ENCODE measurements around the gene YLPM1. TPM values are rescaled to one million over a fixed set of nuclear protein-coding genes. Genes with fewer than 3 reads are reported as not detected.

YLPM1 gene
- polyA plus RNA-seq, 3 donors = 2.9 to 19.2 (median 6.2) TPM

DNA sequence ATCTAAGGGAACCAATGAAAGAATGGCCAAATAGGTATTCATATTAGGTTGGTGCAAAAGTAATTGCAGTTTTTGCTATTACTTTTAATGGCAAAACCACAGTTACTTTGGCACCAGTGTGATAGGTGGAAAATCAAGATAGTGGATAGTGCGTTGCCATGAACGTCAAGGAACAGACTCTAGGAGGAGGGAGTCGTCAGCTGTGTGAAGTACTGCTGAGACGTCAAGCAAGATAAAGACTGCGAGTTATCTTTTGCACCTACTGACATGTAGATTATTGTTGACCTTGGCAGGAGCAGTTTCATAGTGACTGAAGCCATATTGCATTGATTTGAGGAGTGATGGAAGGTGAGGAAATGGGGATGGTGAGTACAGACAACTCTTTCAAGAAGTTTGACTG lies 8.3 kb downstream of the YLPM1 start:
- Mint-ChIP-seq H3K4me1 (peaks cover 22% of the 10 kb centered on the region), H3K27ac (peak overlapping the region in 4 of 7 donors; percentile 3 to 49 (median 20)), H3K4me3 (no peak overlapping the region), H3K27me3 (ENCODE audit: low read depth in 3 of 3) (peaks cover 0 to 1% (median 0%) of the 10 kb centered on the region in 3 donors), H3K36me3 (peaks cover 16 to 44% of the 10 kb centered on the region in 2 donors), H3K9me3 (no peaks in the 10 kb centered on the region)
- Histone ChIP-seq H3K27ac (ENCODE audit: low read depth in 1 of 2, low read length in 2 of 2) (no peak overlapping the region), H2AFZ (ENCODE audit: insufficient read depth, low read depth, low read length, poor library complexity, severe bottlenecking) (no peak overlapping the region), H3K9me3 (replicated peaks in 1 of 2; ENCODE audit: control insufficient read depth in 1 of 2, insufficient read depth in 1 of 2, low read length in 2 of 2) (no peaks in the 10 kb centered on the region), H4K20me1 (ENCODE audit: insufficient read depth, low read length) (peaks cover 65% of the 10 kb centered on the region), H3K79me2 (ENCODE audit: insufficient read depth, low read length) (peaks cover 98% of the 10 kb centered on the region), H3K4me3 (replicated peaks in 1 of 3; ENCODE audit: low read depth in 2 of 3, low read length in 3 of 3) (no peak overlapping the region), H3K4me1 (ENCODE audit: control insufficient read depth in 1 of 2, insufficient read depth in 2 of 2, low read length in 2 of 2) (peaks cover 5 to 16% of the 10 kb centered on the region in 2 donors), H3K36me3 (replicated peaks in 1 of 2; ENCODE audit: control insufficient read depth in 1 of 2, insufficient read depth in 2 of 2, low read length in 2 of 2) (peaks cover 23 to 41% of the 10 kb centered on the region in 2 donors), H3K4me2 (replicated peaks; ENCODE audit: extremely low read depth, low read length, poor library complexity, severe bottlenecking) (no peak overlapping the region), H3K27me3 (ENCODE audit: control insufficient read depth in 2 of 2, insufficient read depth in 2 of 2, low read length in 2 of 2) (no peaks in the 10 kb centered on the region), H3K9ac (ENCODE audit: insufficient read depth, low read length, poor library complexity, severe bottlenecking) (no peak overlapping the region)
- no peak for DNase-seq
- no peak for TF ChIP-seq CTCF (IDR thresholded peaks at IDR 0.05)
- 98% methylated on average over 5 of the region's 5 CpGs for WGBS (ENCODE audit: insufficient coverage)
- intact Hi-C loops (cut with micrococcal nuclease) = no loop called here

DNA sequence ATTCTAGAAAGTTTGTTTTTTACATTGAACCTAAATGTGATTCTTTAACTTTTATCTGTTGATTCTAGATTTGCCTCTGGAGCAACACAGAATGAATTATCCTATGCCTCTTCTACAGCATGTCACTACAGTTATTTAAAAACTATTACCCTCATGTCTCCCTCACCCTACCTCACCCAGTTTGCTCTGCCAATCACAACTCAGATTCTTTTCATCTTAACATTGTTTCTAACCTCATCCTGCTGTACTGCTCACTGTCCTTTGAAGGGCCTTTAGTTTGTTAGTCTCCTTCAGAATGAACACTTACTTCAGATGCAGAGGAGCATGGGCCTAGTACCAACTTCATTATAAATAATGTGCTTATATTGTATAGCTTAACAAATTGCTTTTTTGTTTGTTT lies 21.5 kb downstream of the YLPM1 start:
- no peak overlapping the region for H3K4me3 ChIP-seq (replicated peaks in 1 of 3; ENCODE audit: low read depth in 2 of 3, low read length in 3 of 3)
- H3K27ac ChIP-seq (ENCODE audit: low read depth in 1 of 2, low read length in 2 of 2) = no peak overlapping the region
- H3K27me3 ChIP-seq (ENCODE audit: control insufficient read depth in 2 of 2, insufficient read depth in 2 of 2, low read length in 2 of 2) = no peaks in the 10 kb centered on the region
- Mint-ChIP-seq H3K27ac (peak overlapping the region in 2 of 7 donors; percentile 0 to 65), H3K27me3 (ENCODE audit: low read depth in 3 of 3) (no peaks in the 10 kb centered on the region), H3K9me3 (no peaks in the 10 kb centered on the region), H3K4me1 (peaks cover 3% of the 10 kb centered on the region), H3K4me3 (no peak overlapping the region), H3K36me3 (peaks cover 70 to 82% of the 10 kb centered on the region in 2 donors)
- peaks cover 18% of the 10 kb centered on the region for H3K79me2 ChIP-seq (ENCODE audit: insufficient read depth, low read length)
- no peaks in the 10 kb centered on the region for H3K9me3 ChIP-seq (replicated peaks in 1 of 2; ENCODE audit: control insufficient read depth in 1 of 2, insufficient read depth in 1 of 2, low read length in 2 of 2)
- H3K9ac ChIP-seq (ENCODE audit: insufficient read depth, low read length, poor library complexity, severe bottlenecking) = no peak overlapping the region
- intact Hi-C loops (cut with micrococcal nuclease) = no loop called here
- no peak overlapping the region for H3K4me2 ChIP-seq (replicated peaks; ENCODE audit: extremely low read depth, low read length, poor library complexity, severe bottlenecking)
- no peak for DNase-seq
- no peaks in the 10 kb centered on the region for H4K20me1 ChIP-seq (ENCODE audit: insufficient read depth, low read length)
- no peak for TF ChIP-seq CTCF (IDR thresholded peaks at IDR 0.05)
- no peaks in the 10 kb centered on the region for H3K4me1 ChIP-seq (ENCODE audit: control insufficient read depth in 1 of 2, insufficient read depth in 2 of 2, low read length in 2 of 2)
- H2AFZ ChIP-seq (ENCODE audit: insufficient read depth, low read depth, low read length, poor library complexity, severe bottlenecking) = no peak overlapping the region
- H3K36me3 ChIP-seq (replicated peaks in 1 of 2; ENCODE audit: control insufficient read depth in 1 of 2, insufficient read depth in 2 of 2, low read length in 2 of 2) = peaks cover 80 to 99% of the 10 kb centered on the region in 2 donors
